HepG2 (cell line): ENCODE results near the gene TCF23. TPM values are rescaled to one million over a fixed set of nuclear protein-coding genes. Genes with fewer than 3 reads are reported as not detected.

Experiments used
- CC2D1A ChIP-seq: sonication (generic); formaldehyde crosslinking; IDR thresholded peaks from 2 replicates; pipeline ENCODE4 v1.8.1; 2023; ENCODE audit warnings: mild to moderate bottlenecking, missing genetic modification reagents
- ESRRA ChIP-seq: sonication (generic); formaldehyde crosslinking; IDR thresholded peaks from 2 replicates; pipeline ENCODE4 v1.5.1; 2020; ENCODE audit warnings: mild to moderate bottlenecking, low read depth, missing genetic modification reagents
- FLYWCH1 ChIP-seq: sonication (generic); formaldehyde crosslinking; IDR thresholded peaks from 2 replicates; pipeline ENCODE4 v1.8.1; 2023; ENCODE audit warnings: mild to moderate bottlenecking, missing genetic modification reagents
- FOXO1 ChIP-seq: sonication (generic); formaldehyde crosslinking; IDR thresholded peaks from 2 replicates; pipeline ENCODE4 v1.4.0; 2020; ENCODE audit warnings: missing genetic modification reagents
- GABPB1 ChIP-seq: IDR thresholded peaks from 2 replicates; pipeline ENCODE4 v1.6.1; 2016; ENCODE audit warnings: mild to moderate bottlenecking, missing genetic modification reagents, moderate library complexity, missing compliant biosample characterization
- GATA4 ChIP-seq: sonication (generic); IDR thresholded peaks from 2 replicates; pipeline ENCODE4 v1.6.1; 2016; ENCODE audit warnings: antibody characterized with exemption, low read depth, borderline replicate concordance
- MAF1 ChIP-seq: sonication (generic); formaldehyde crosslinking; IDR thresholded peaks from 2 replicates; pipeline ENCODE4 v1.5.0; 2020; ENCODE audit warnings: missing genetic modification reagents, borderline replicate concordance
- NCOA2 ChIP-seq: sonication (generic); formaldehyde crosslinking; IDR thresholded peaks from 2 replicates; pipeline ENCODE4 v1.8.0; 2022; ENCODE audit warnings: inconsistent platforms
- NCOR1 ChIP-seq: fragments of 200-600 bp; sonication (generic); IDR thresholded peaks from 2 replicates; pipeline ENCODE4 v1.7.0; 2017; ENCODE audit warnings: antibody characterized with exemption, low read length, borderline replicate concordance
- PHF8 ChIP-seq: sonication (generic); formaldehyde crosslinking; IDR thresholded peaks from 2 replicates; pipeline ENCODE4 v1.5.0; 2020; ENCODE audit warnings: missing genetic modification reagents
- RFX1 ChIP-seq: fragments of 450-650 bp; IDR thresholded peaks from 2 replicates; pipeline ENCODE4 v1.6.1; 2017
- RNF2 ChIP-seq: fragments of 450-650 bp; conservative IDR thresholded peaks from 2 replicates; pipeline ENCODE4 v1.6.1; 2016; ENCODE audit warnings: low read depth
- SMAD1 ChIP-seq: sonication (generic); formaldehyde crosslinking; IDR thresholded peaks from 2 replicates; pipeline ENCODE4 v1.4.0; 2020; ENCODE audit warnings: missing genetic modification reagents, low read depth, mild to moderate bottlenecking, borderline replicate concordance
- ZNF12 ChIP-seq: sonication (generic); formaldehyde crosslinking; IDR thresholded peaks from 2 replicates; pipeline ENCODE4 v1.5.0; 2020; ENCODE audit warnings: missing genetic modification reagents
- ZNF292 ChIP-seq: sonication (generic); formaldehyde crosslinking; IDR thresholded peaks from 2 replicates; pipeline ENCODE4 v1.8.1; 2022; ENCODE audit warnings: mild to moderate bottlenecking, low read depth, missing genetic modification reagents, borderline replicate concordance
- polyA plus RNA-seq, 8 experiments: library from polyadenylated mRNA; depleted of rRNA in 3 of 8; stranded (reverse) in 7 of 8; unstranded in 1 of 8; fragments of >200 nt; fragmentation: Illumina TruSeq in 4 of 8; extraction: Trizol in 4 of 8; gene quantifications; 2 replicates each; pipeline versions ENCODE4 v1.2.1 to v1.2.3, GENCODE V29; 2011 to 2016; ENCODE audit warnings: low read depth in 4 of 8, missing spikeins in 1 of 8, mixed read lengths in 1 of 8; ENCODE audit not compliant: insufficient read depth in 1 of 8
- total RNA-seq, 5 experiments: library from RNA; depleted of rRNA; stranded (reverse); fragments of >200 nt; fragmentation: Illumina TruSeq; extraction: Trizol; gene quantifications; 2 replicates each; pipeline ENCODE4 v1.2.3, GENCODE V29; 2016; ENCODE audit warnings: low read depth in 1 of 5
- TF ChIP-seq, protein P1 (sequence below): IDR thresholded peaks from 2 replicates; pipeline ENCODE4 v1.6.1; 2016; ENCODE audit warnings: low read depth, missing genetic modification reagents, missing compliant biosample characterization
- TF ChIP-seq, protein P2 (sequence below): sonication (generic); formaldehyde crosslinking; IDR thresholded peaks from 2 replicates; pipeline ENCODE4 v1.4.0; 2020; ENCODE audit warnings: missing genetic modification reagents, borderline replicate concordance
- TF ChIP-seq, protein P3 (sequence below): sonication (generic); formaldehyde crosslinking; IDR thresholded peaks from 2 replicates; pipeline ENCODE4 v1.5.1; 2020; ENCODE audit warnings: mild to moderate bottlenecking, missing genetic modification reagents, moderate library complexity

TCF23 gene
- total and polyA plus RNA-seq, 2 of the 13 experiments (the other 11 are each of a cell fraction or from before 2014, with no cell fraction given): 0.02 to 1.4 TPM

DNA sequence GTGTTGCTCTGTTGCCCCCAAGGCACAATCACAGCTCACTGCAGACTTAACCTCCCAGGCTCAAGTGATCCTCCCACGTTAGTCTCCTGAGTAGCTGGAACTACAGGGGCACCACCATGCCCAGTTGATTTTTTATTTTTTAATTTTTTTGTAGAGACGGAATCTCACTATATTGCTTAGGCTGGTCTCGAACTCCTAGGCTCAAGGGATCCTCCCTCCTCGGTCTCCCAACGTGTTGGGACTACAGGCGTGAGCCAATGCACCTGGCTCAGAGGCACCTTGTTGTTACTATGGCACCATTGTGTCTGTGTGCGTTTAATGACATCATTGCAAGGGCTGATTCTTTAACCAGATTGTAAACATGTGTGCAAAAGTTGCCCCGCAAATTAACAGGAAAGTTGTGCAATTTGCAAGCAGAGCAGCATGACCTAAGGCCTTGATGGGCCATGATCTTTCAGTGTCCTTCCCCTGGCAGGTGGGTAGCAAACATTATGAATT lies 22.6 kb downstream of the TCF23 start (continued):
- peak; percentile 39; the same call in 1 of the 2 replicates for TF ChIP-seq SMAD1 (CRISPR knock-in tag)
- TF ChIP-seq MAF1: no peak
- TF ChIP-seq CC2D1A (CRISPR knock-in tag): no peak
- TF ChIP-seq ZNF12 (CRISPR knock-in tag): no peak
- no peak for TF ChIP-seq FLYWCH1
- TF ChIP-seq, protein P1, sequence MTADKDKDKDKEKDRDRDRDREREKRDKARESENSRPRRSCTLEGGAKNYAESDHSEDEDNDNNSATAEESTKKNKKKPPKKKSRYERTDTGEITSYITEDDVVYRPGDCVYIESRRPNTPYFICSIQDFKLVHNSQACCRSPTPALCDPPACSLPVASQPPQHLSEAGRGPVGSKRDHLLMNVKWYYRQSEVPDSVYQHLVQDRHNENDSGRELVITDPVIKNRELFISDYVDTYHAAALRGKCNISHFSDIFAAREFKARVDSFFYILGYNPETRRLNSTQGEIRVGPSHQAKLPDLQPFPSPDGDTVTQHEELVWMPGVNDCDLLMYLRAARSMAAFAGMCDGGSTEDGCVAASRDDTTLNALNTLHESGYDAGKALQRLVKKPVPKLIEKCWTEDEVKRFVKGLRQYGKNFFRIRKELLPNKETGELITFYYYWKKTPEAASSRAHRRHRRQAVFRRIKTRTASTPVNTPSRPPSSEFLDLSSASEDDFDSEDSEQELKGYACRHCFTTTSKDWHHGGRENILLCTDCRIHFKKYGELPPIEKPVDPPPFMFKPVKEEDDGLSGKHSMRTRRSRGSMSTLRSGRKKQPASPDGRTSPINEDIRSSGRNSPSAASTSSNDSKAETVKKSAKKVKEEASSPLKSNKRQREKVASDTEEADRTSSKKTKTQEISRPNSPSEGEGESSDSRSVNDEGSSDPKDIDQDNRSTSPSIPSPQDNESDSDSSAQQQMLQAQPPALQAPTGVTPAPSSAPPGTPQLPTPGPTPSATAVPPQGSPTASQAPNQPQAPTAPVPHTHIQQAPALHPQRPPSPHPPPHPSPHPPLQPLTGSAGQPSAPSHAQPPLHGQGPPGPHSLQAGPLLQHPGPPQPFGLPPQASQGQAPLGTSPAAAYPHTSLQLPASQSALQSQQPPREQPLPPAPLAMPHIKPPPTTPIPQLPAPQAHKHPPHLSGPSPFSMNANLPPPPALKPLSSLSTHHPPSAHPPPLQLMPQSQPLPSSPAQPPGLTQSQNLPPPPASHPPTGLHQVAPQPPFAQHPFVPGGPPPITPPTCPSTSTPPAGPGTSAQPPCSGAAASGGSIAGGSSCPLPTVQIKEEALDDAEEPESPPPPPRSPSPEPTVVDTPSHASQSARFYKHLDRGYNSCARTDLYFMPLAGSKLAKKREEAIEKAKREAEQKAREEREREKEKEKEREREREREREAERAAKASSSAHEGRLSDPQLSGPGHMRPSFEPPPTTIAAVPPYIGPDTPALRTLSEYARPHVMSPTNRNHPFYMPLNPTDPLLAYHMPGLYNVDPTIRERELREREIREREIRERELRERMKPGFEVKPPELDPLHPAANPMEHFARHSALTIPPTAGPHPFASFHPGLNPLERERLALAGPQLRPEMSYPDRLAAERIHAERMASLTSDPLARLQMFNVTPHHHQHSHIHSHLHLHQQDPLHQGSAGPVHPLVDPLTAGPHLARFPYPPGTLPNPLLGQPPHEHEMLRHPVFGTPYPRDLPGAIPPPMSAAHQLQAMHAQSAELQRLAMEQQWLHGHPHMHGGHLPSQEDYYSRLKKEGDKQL (CRISPR knock-in tag): no peak; the same call in 1 of the 2 replicates
- peak; percentile 62; the same call in 1 of the 2 replicates for TF ChIP-seq GABPB1 (CRISPR knock-in tag)
- TF ChIP-seq FOXO1 (CRISPR knock-in tag): peak; percentile 99
- no peak; the same call in 1 of the 2 replicates for TF ChIP-seq ZNF292 (CRISPR knock-in tag)
- peak; percentile 84; the same call in 1 of the 2 replicates for TF ChIP-seq NCOR1
- peak; percentile 81 for TF ChIP-seq RFX1
- no peak for TF ChIP-seq PHF8 (CRISPR knock-in tag)
- no peak for TF ChIP-seq ESRRA
- peak; percentile 47; the same call in 1 of the 2 replicates for TF ChIP-seq RNF2
- peak; percentile 56; the same call in 1 of the 2 replicates for TF ChIP-seq GATA4
- TF ChIP-seq, protein P2, sequence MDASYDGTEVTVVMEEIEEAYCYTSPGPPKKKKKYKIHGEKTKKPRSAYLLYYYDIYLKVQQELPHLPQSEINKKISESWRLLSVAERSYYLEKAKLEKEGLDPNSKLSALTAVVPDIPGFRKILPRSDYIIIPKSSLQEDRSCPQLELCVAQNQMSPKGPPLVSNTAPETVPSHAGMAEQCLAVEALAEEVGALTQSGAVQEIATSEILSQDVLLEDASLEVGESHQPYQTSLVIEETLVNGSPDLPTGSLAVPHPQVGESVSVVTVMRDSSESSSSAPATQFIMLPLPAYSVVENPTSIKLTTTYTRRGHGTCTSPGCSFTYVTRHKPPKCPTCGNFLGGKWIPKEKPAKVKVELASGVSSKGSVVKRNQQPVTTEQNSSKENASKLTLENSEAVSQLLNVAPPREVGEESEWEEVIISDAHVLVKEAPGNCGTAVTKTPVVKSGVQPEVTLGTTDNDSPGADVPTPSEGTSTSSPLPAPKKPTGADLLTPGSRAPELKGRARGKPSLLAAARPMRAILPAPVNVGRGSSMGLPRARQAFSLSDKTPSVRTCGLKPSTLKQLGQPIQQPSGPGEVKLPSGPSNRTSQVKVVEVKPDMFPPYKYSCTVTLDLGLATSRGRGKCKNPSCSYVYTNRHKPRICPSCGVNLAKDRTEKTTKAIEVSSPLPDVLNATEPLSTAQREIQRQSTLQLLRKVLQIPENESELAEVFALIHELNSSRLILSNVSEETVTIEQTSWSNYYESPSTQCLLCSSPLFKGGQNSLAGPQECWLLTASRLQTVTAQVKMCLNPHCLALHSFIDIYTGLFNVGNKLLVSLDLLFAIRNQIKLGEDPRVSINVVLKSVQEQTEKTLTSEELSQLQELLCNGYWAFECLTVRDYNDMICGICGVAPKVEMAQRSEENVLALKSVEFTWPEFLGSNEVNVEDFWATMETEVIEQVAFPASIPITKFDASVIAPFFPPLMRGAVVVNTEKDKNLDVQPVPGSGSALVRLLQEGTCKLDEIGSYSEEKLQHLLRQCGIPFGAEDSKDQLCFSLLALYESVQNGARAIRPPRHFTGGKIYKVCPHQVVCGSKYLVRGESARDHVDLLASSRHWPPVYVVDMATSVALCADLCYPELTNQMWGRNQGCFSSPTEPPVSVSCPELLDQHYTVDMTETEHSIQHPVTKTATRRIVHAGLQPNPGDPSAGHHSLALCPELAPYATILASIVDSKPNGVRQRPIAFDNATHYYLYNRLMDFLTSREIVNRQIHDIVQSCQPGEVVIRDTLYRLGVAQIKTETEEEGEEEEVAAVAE (CRISPR knock-in tag): peak; percentile 84; the same call in 1 of the 2 replicates
- peak; percentile 95 for TF ChIP-seq NCOA2 (CRISPR knock-in tag)
- TF ChIP-seq, protein P3, sequence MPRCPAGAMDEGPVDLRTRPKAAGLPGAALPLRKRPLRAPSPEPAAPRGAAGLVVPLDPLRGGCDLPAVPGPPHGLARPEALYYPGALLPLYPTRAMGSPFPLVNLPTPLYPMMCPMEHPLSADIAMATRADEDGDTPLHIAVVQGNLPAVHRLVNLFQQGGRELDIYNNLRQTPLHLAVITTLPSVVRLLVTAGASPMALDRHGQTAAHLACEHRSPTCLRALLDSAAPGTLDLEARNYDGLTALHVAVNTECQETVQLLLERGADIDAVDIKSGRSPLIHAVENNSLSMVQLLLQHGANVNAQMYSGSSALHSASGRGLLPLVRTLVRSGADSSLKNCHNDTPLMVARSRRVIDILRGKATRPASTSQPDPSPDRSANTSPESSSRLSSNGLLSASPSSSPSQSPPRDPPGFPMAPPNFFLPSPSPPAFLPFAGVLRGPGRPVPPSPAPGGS (CRISPR knock-in tag): peak; percentile 64; the same call in 1 of the 2 replicates
